NOMO-1 treated with DMSO at 0.1 percent for 48 hours (cell line): ENCODE results near the gene USP15.
"Not testable (repeated sequence)": the region's sequence is repeated elsewhere in the genome, so short reads cannot be mapped to it uniquely, and the experiment has no call there.

Experiments used
- DNase-seq: peaks from one replicate; lab custom pipeline; 2025; ENCODE audit not compliant: unreplicated experiment; lab: John Stamatoyannopoulos, UW

USP15 gene

GRCh38 chr12:62319058-62319457, 58.9 kb downstream of the USP15 start:
- peak; percentile 33 for DNase-seq

GRCh38 chr12:62320054-62320453, 59.9 kb downstream of the USP15 start:
- no peak for DNase-seq

GRCh38 chr12:62323386-62323785, 63.2 kb downstream of the USP15 start:
- no peak for DNase-seq

- DNase-seq = peak; percentile 34
Measured at GRCh38 chr12:62328296-62328921, 68.2 kb downstream of the USP15 start.

DNA sequence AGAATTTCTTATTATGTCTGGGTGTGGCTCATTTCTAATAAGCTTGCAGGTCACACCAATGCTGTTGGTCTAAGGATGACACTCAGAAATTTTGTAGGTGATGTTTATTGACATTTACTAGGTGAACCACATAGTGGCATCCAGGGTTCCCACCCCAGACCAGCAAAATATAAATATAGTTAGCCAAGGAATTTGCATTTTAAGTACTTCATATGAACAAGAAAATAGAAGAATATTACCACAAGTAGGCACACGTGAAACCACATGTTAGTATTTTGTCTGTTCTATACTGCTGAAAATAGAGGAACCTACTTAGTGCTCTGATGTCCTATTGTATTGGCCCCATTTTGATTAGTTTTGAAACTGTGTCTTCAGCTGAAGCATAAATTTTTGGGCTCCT, 71.1 kb downstream of the USP15 start:
- DNase-seq = no peak

GRCh38 chr12:62332598-62332997, 72.4 kb downstream of the USP15 start:
- DNase-seq = no peak

- DNase-seq = no peak
Measured at GRCh38 chr12:62335057-62335456, 74.9 kb downstream of the USP15 start.

GRCh38 chr12:62335796-62336195, 75.6 kb downstream of the USP15 start:
- peak; percentile 51 for DNase-seq

GRCh38 chr12:62337643-62338042, 77.4 kb downstream of the USP15 start:
- DNase-seq = not testable (repeated sequence)

GRCh38 chr12:62342614-62343303, 82.6 kb downstream of the USP15 start:
- not testable (repeated sequence) for DNase-seq

DNA sequence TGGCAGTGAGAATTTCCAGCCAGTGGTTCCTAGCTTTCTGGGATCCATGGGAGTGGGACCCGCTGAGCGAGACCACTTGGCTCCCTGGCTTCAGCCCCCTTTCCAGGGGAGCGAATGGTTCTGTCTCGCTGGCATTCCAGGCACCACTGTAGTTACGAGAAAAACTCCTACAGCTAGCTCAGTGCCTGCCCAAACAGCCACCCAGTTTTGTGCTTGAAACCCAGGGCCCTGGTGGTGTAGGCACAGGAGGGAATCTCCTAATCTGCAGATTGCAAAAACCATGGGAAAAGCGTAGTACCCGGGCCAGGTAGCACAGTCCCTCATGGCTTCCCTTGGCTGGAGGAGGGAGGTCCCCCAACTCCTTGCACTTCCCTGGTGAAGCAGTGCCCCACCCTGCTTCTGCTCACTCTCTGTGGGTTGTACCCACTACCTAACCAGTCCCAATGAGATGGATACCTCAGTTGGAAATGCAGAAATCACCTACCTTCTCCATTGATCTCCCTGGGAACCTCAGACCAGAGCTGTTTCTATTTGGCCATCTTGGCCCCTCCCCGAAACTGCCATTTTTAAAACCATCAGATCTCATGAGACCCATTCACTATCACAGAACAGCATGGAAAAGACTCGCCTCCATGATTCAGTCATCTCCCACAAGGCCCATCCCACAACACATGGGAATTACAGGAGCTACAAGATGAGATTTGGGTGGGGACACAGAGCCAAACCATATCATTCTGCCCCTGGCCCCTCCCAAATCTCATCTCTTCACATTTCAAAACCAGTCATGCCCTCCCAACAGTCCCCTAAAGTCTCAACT, 83.3 kb downstream of the USP15 start:
- DNase-seq = not testable (repeated sequence)

GRCh38 chr12:62344731-62345556, 84.7 kb downstream of the USP15 start:
- DNase-seq = not testable (repeated sequence)

GRCh38 chr12:62345667-62346066, 85.5 kb downstream of the USP15 start:
- no peak for DNase-seq

GRCh38 chr12:62346817-62347216, 86.6 kb downstream of the USP15 start:
- no peak for DNase-seq

DNA sequence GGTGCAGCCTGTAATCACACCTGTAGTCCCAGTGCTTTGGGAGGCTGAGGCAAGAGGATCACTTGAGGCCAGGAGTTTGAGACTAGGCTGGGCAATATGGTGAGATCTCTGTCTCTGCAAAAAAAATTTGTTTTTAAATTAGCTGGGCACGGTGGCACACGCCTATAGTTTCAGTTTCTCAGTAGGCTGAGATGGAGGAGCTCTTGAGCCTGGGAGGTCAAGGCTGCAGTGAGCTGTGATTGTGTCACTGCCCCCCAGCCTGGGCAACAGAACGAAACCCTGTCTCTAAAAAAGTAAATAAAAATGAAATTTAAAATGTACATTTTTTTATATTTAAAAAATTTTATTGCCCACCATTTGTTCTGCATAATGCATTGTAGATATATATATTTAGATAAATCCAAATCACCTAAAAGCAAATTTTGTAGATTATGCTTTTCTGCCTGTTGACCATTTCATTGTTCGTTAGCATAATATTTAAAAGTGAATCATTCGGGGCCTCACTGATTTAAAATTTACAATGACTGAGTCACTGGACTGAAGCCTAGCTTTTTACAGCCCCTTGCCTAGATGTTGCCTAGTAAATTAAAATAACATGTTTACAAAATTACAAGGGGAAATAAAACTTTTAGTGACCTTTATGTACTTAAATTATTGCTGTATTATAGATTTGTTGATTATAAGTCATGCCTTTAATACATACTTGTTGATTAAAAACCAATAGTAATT, 87.9 kb downstream of the USP15 start:
- DNase-seq = no peak

DNA sequence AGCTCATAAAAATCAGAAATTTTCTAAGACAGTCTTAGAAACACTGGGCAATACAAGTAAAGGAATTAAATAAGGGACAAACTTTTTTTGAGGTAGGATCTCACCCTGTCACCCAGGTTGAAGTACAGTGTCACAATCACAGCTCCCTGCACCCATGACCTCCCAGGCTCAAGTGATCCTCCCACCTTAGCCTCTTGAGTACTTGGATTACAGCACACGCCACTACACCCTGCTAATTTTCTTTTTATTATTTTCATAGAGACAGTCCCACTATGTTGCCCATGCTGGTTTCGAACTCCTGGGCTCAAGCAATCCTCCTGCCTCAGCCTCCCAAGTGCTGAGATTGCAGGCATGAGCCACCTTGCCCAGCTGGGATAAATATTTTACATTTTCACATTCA, 90.3 kb downstream of the USP15 start:
- no peak for DNase-seq

GRCh38 chr12:62351326-62351725, 91.1 kb downstream of the USP15 start:
- DNase-seq = no peak

DNA sequence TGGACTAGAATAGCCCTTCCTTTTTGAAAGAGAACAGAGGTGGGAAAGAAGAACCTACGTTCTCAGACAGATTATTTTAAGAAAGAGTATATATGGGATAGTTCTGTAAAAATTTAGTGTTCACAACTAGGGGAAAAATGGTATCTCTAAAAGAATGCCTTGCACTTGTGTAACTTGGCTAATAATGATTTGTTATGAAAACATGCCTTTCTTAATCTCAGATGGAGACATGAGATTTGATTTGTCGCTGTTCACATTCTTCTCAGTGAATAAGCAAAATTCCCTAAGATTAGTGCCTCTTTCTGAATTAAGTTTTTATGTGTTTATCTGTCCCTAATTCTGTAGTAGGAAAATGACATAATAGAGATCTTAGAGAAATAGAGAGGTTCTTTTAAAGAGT, 100.8 kb downstream of the USP15 start:
- no peak for DNase-seq

DNA sequence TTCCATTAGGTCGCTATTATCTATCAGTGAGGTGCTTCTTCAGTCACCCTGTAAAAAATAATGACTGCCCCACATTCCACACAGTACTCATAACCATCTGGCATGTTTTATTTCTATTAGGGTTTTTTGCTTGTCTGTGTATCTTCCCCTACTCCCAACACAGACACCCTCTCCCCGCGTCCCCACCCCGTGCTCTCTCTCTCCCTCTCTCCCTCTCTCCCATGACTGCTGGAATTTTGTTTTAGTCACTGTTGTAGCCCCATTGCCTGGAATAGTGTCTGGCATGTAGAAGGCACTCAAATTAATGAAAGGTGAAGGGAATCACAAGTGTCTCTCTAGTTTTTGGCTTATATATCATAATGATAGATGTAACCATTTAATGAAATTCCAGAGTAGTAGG, 103.3 kb downstream of the USP15 start:
- DNase-seq = no peak

DNA sequence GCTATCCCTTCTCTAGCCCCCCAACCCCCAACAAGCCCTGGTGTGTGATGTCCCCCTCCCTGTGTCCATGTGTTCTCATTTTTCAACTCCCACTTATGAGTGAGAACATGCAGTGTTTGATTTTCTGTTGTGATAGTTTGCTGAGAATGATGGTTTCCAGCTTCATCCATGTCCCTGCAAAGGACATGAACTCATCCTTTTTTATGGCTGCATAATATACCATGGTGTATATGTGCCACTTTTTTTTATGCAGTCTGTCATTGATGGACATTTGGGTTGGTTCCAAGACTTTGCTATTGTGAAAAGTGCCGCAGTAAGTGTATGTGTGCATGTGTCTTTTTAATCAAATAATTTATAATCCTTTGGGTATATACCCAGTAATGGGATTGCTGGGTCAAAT, 104.5 kb downstream of the USP15 start:
- DNase-seq = not testable (repeated sequence)
